Tibial nerve (tissue), 4 donors: ENCODE data around the gene DUSP9. TPM values are rescaled to one million over a fixed set of nuclear protein-coding genes. Genes with fewer than 3 reads are reported as not detected.
A peak's percentile ranks its signal among the peaks of the same experiment; 100 is the strongest.

ENCODE experiments used
- DNase-seq, 2 donors: peaks; one replicate each; pipeline ENCODE4 v3.0.0-alpha.2; 2019; ENCODE audit warnings: low spot score in 2 of 2
- H3K27ac ChIP-seq, 4 donors: fragments of 200-600 bp; sonication (generic) in 3 of 4; one replicate each; pipeline ENCODE4 v1.5.1; 2017 to 2019; ENCODE audit warnings: mild to moderate bottlenecking in 1 of 4
- H3K27me3 ChIP-seq, 2 donors: fragments of 200-600 bp; sonication (generic) in 1 of 2; one replicate each; pipeline versions ENCODE4 v1.5.1 to v1.6.0; 2017 to 2019
- H3K36me3 ChIP-seq, 3 donors: fragments of 200-600 bp; sonication (generic); one replicate each; pipeline ENCODE4 v1.5.1; 2018 to 2019
- H3K4me1 ChIP-seq, 4 donors: fragments of 200-600 bp; sonication (generic) in 3 of 4; one replicate each; pipeline ENCODE4 v1.5.1; 2017 to 2019
- H3K4me3 ChIP-seq, 4 donors: fragments of 200-600 bp; sonication (generic) in 3 of 4; one replicate each; pipeline ENCODE4 v1.5.1; 2017 to 2019; ENCODE audit warnings: mild to moderate bottlenecking in 1 of 4, moderate library complexity in 1 of 4
- H3K9me3 ChIP-seq, 4 donors: fragments of 200-600 bp; sonication (generic) in 3 of 4; one replicate each; pipeline ENCODE4 v1.5.1; 2017 to 2019
- EP300 ChIP-seq, 2 donors: sonication (generic); formaldehyde crosslinking; IDR thresholded peaks; one replicate each; pipeline ENCODE4 v1.6.1; 2017; ENCODE audit warnings: antibody characterized with exemption in 2 of 2, mild to moderate bottlenecking in 1 of 2
- POLR2A ChIP-seq, 2 donors: fragments of 450-650 bp; IDR thresholded peaks; one replicate each; pipeline ENCODE4 v1.6.1; 2017; ENCODE audit warnings: antibody characterized with exemption in 2 of 2, mild to moderate bottlenecking in 2 of 2, moderate library complexity in 2 of 2
- WGBS, 2 donors: methylation state at CpG; one replicate each; pipeline ENCODE4 v1.1.5; 2018; 5-methylcytosine and 5-hydroxymethylcytosine counted together
- total RNA-seq, 4 donors: library from RNA; depleted of rRNA; stranded (reverse); fragments of >200 nt; gene quantifications; one replicate each; pipeline ENCODE4 v1.1.0, GENCODE V29; 2016
- TF ChIP-seq, protein P1 (sequence below), 5 experiments: fragments of 200-600 bp in 3 of 5; fragments of 450-650 bp in 2 of 5; sonication (generic) in 3 of 5; IDR thresholded peaks; one replicate each; pipeline ENCODE4 v1.5.1; 2016 to 2019; ENCODE audit warnings: antibody characterized with exemption in 5 of 5, mild to moderate bottlenecking in 3 of 5, moderate library complexity in 2 of 5

Gene DUSP9
- total RNA-seq, 4 donors from 2014 or later = not detected

DNA sequence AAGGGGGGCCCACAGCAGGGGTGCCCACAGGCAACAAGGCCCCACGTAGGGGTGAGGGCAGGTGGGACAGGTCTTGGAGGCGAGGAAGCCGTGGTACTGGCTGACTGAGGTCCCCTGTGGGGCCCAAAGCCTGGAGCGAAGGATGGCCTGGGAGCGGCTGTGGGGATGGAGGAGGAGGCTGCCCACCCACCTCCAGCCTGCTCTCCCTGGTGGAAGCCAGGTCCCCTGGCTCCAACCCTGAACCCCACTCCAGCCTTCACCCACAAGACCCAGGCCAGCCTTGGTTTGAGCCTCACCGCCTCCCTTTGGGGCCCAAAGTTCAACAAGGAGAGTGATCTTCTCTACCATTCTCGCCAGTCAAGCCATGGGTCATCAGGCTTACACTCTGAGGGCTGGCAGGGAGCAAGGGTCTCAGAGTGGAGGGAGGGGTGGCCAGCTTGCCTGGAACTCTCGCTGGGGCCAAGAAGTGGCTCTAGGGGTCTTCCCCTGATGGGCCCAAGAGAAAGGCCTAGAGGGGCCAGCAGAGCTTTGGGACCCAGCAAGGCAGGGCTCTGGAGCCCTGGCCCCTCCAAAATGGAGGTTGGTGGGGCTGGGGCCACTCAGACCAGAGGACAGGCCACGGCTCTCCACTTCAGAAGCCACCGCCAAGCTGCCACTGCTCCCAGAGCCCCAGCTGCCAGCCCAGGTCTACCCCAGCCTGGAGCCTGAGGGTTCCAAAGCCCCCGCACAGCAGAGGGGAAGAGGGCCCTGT lies 21.6 kb downstream of the DUSP9 start:
- no peak for DNase-seq
- Histone ChIP-seq H3K4me3 (no peak overlapping the region), H3K27ac (no peak overlapping the region), H3K4me1 (no peaks in the 10 kb centered on the region), H3K27me3 (peaks cover 0 to 52% of the 10 kb centered on the region in 2 donors), H3K9me3 (no peaks in the 10 kb centered on the region), H3K36me3 (no peaks in the 10 kb centered on the region)
- TF ChIP-seq POLR2A (IDR thresholded peaks at IDR 0.05) = no peak
- TF ChIP-seq EP300 (IDR thresholded peaks at IDR 0.05) = no peak
- TF ChIP-seq, protein P1, sequence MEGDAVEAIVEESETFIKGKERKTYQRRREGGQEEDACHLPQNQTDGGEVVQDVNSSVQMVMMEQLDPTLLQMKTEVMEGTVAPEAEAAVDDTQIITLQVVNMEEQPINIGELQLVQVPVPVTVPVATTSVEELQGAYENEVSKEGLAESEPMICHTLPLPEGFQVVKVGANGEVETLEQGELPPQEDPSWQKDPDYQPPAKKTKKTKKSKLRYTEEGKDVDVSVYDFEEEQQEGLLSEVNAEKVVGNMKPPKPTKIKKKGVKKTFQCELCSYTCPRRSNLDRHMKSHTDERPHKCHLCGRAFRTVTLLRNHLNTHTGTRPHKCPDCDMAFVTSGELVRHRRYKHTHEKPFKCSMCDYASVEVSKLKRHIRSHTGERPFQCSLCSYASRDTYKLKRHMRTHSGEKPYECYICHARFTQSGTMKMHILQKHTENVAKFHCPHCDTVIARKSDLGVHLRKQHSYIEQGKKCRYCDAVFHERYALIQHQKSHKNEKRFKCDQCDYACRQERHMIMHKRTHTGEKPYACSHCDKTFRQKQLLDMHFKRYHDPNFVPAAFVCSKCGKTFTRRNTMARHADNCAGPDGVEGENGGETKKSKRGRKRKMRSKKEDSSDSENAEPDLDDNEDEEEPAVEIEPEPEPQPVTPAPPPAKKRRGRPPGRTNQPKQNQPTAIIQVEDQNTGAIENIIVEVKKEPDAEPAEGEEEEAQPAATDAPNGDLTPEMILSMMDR (IDR thresholded peaks at IDR 0.05) = no peak
- 85 to 86% methylated on average over 7 to 11 of the region's 11 CpGs for WGBS, 2 donors

DNA sequence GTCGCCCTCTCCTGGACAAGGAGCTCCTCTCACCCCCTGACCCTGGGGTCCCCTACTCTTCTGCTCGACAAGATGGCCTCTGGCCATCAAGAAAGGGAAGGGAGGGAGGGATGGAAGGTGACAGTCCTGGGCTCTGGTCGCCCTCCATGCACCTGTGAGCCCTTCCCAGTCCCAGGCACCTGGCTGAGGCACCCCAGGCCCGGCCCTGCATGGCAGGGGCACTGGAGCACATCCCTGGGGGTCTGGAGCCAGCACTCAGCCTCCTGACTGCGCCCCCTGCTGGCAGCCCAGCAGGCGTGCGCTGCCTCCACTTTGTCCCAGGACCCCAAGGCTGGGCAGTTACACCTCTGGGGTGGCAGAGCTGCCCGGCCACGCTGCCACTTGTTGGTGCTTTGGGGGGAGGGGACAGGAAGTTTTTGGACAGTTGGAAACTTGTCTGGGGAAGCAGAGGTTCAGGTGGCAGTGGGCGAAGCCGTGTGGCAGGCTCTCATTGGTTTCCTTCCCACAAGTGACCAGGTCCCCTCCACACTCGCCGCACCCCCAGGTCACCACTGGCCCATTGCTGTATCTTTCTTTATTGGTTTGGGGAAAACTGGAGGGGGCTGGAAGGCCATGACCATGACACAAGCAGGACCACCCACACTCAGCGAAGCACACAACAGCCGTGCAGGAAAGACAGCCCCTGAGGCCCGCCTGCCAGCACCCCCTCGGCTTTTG lies 22.3 kb downstream of the DUSP9 start:
- DNase-seq = no peak
- 61 to 80% methylated on average over 4 to 16 of the region's 17 CpGs for WGBS, 2 donors
- Histone ChIP-seq H3K36me3 (no peaks in the 10 kb centered on the region), H3K27ac (no peak overlapping the region), H3K27me3 (peaks cover 0 to 50% of the 10 kb centered on the region in 2 donors), H3K9me3 (no peaks in the 10 kb centered on the region), H3K4me3 (no peak overlapping the region), H3K4me1 (no peaks in the 10 kb centered on the region)
- TF ChIP-seq, protein P1 (IDR thresholded peaks at IDR 0.05) = peak; percentile 60 to 68 (median 64)
- TF ChIP-seq EP300 (IDR thresholded peaks at IDR 0.05) = no peak

DNA sequence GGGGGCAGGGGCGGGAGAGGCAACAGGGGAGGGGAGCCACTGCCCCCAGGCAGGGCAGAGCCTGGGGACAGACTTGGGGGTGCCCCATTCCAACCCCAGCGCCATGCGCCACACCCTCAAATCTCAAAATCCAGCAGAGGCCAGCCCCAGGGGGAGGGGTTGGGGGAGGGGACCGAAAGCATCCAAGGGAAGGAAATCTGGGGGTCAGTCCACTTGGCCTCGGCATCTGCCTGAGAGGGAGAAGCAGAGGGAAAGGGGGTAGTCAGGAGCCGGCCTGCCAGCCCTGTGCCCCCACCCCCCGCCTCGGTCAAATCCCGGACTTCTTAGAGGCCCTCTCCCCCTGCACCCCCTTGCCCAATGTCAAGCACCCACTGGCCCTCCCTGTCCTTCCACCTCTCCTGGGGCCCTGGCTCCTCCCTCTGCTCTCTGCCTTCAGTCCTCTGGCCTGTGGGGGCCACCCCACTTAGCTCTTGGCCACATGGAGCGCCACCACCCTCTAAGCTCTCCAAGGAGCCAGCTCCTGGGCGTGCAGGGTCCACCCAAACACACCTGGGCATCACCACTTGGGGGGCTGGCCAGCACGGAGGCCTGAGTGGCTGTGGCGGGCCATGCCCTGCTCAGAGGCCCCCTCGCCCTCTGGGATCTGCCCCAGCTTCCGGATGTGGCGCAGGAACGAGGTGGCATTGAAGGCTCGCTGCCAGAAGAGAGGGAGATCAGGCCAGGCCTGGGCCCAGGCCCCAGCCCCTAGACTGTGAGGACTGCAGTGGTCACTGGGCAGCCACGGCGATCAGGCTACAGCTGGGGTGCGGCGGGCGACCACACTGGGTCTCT lies 23.1 kb downstream of the DUSP9 start:
- no peak for DNase-seq
- H3K4me1 ChIP-seq = no peaks in the 10 kb centered on the region
- no peak overlapping the region for H3K4me3 ChIP-seq
- no peaks in the 10 kb centered on the region for H3K36me3 ChIP-seq
- no peaks in the 10 kb centered on the region for H3K9me3 ChIP-seq
- H3K27me3 ChIP-seq = peaks cover 0 to 56% of the 10 kb centered on the region in 2 donors
- no peak for TF ChIP-seq EP300 (IDR thresholded peaks at IDR 0.05)
- no peak overlapping the region for H3K27ac ChIP-seq
- whole genome bisulfite sequencing, 2 donors = 75 to 82% methylated on average over 5 to 20 of the region's 23 CpGs

DNA sequence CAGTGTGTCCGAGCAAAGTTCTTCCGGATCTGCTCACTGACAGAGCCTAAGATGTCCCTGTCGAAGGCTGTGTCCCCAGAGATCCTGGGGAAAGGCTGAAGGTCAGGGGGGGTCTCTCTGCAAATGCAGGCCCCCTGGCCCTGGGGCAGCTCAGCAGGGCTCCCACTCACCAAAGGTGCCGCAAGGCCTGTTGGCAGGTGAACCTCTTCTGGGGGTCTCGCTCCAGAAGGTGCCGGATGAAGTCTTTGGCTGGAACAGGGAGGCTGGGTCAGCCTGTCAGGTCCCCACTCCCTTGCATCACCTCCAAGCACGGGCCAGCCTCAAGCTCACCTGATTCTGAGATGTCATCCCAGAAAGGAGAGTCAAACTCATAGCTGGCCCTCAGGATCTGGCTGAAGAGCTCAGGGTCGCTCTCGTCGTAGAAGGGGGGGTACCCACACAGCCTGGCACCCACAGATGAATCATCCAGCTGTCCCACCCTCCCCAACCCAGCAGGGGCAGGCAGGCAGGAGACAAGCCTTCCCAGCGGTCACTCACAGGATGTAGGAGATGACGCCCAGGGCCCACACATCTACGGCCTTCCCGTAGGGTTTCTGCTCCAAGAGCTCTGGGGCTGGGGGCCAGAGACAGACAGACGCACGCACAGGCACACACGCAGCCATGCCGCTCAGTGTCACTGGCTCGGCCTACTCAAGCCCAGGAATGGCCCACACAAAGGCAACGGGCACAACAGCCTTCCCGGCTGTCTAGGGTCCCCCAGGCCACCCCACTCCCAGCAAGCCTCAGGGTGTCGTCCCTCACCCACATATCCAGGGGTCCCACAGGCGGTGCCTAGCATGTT lies 24.0 kb downstream of the DUSP9 start:
- no peak for DNase-seq
- H3K27ac ChIP-seq = no peak overlapping the region
- no peaks in the 10 kb centered on the region for H3K4me1 ChIP-seq
- no peaks in the 10 kb centered on the region for H3K36me3 ChIP-seq
- no peak overlapping the region for H3K4me3 ChIP-seq
- 75 to 89% methylated on average over 2 to 14 of the region's 23 CpGs for WGBS, 2 donors
- peaks cover 0 to 63% of the 10 kb centered on the region in 2 donors for H3K27me3 ChIP-seq
- no peak for TF ChIP-seq POLR2A (IDR thresholded peaks at IDR 0.05)
- TF ChIP-seq, protein P1 (IDR thresholded peaks at IDR 0.05) = no peak
- no peak for TF ChIP-seq EP300 (IDR thresholded peaks at IDR 0.05)
- no peaks in the 10 kb centered on the region for H3K9me3 ChIP-seq
